Measurements from ENCODE around the gene ITGA3.
"Not testable (repeated sequence)": the region's sequence is repeated elsewhere in the genome, so short reads cannot be mapped to it uniquely, and the experiment has no call there.

Gene ITGA3

GRCh38 chr17:50052822-50053653 is 2.9 kb upstream of the ITGA3 start:
- DNase-seq (ENCODE audit: low spot score): no peak

DNA sequence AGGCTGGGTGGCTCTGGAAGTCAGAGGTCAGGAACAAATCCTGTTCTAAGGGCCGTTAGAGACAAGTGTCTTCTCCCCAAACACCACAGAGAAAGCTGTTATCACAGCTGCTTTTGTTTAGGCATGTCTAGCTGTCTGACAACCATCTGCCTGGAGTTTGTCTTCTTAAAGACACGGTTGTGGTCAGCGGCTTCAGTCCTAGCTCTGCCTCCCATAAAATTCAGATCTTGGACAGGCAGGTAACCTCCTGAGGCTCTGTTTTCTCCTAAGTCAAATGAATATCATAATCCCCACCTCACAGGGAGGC is 2.3 kb upstream of the ITGA3 start:
- no peak for DNase-seq (ENCODE audit: low spot score)

- no peak for DNase-seq (ENCODE audit: low spot score)
Measured at GRCh38 chr17:50055055-50055425, 870 bp upstream of the ITGA3 start.

- DNase-seq (ENCODE audit: low spot score): no peak
Measured at GRCh38 chr17:50056217-50056960, 479 bp downstream of the ITGA3 start.

- no peak for DNase-seq (ENCODE audit: low spot score)
Measured at GRCh38 chr17:50056961-50057330, 1.0 kb downstream of the ITGA3 start.

GRCh38 chr17:50057521-50057991 is 1.6 kb downstream of the ITGA3 start:
- DNase-seq (ENCODE audit: low spot score): no peak

GRCh38 chr17:50058296-50058953 is 2.5 kb downstream of the ITGA3 start:
- DNase-seq (ENCODE audit: low spot score): no peak

DNA sequence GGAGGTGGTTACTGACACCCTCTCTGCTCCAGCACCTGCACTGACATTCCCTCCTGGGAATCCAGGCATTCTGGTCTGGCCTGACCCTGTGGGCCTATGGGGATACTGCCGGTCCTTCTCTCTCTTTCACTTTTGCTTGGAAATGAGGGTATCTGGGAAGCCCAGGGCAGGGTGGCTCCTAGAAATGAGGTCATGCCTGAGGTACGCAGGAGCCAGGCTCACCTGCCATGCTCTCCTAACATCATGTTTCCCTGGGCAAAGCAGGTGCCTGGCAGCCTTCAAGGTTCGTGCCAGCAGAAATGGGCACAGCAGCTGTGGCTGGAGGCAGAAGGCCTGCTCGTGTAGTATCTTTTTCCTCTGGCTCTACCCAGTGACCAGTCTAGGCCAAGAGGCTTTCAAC is 3.3 kb downstream of the ITGA3 start:
- DNase-seq (ENCODE audit: low spot score): no peak

DNA sequence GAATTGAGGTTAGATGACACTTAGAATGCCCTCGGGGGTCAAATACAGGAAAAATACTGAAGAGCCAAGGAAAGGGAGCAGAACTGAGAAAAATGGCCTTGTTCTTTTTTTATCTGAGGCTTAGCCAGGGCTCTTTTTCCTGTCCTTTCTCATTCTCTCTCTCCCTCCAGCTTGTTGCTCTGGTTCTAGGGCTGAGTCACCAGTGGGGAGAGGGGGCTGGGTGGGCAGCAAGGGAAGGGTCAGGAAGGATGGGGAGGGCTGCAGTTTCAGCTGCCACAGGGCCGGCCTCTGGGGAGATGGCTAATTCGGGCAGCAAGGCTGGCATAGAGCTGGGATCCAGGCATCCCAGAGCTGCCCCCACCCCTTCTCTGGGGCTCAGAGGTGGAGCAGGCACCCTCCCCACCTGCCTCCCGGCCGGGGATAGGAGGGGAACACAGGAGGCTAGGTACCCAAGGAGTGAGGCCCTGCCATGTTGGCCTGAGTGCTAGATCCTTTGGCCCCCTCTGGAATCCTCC is 3.9 kb downstream of the ITGA3 start:
- no peak for DNase-seq (ENCODE audit: low spot score)

DNA sequence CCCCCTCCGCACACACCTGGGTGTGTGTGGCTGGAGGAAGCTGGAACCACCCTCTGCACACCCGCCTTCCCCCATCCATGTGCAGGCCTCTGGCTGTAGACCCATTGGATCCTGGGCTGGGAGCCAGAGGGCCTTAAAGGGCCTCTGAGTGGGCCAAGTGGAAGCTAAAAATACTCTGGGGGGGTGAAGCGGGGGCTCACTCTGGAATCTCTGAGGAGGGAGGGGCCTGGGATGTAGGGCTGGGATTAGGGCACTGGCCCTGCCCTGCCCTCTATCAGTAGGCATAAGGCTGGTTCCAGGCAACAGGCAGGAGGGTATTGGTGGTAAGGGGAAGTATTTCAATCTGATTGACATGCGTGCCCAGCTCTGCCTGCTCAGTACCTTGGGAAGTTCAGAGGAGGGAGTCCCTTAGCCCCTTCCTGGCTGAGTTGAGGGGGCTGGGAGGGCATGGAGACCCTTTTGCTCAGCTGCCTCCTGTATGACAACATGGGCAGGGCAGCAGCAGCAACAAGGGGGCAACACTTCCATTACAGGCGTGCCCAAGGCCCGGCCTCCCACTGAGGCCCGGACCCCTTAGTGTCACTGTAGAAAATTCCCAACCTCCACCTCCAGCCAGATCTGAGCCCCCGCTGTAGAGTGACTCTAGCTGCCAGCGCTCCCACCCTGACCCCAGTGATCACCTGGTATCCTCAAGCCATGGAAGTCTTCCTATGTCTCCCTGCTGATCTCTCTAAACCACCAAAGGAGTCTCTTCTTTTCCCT is 5.2 kb downstream of the ITGA3 start:
- DNase-seq (ENCODE audit: low spot score): peak; percentile 55

- not testable (repeated sequence) for DNase-seq (ENCODE audit: low spot score)
Measured at GRCh38 chr17:50061713-50062045, 5.8 kb downstream of the ITGA3 start.

DNA sequence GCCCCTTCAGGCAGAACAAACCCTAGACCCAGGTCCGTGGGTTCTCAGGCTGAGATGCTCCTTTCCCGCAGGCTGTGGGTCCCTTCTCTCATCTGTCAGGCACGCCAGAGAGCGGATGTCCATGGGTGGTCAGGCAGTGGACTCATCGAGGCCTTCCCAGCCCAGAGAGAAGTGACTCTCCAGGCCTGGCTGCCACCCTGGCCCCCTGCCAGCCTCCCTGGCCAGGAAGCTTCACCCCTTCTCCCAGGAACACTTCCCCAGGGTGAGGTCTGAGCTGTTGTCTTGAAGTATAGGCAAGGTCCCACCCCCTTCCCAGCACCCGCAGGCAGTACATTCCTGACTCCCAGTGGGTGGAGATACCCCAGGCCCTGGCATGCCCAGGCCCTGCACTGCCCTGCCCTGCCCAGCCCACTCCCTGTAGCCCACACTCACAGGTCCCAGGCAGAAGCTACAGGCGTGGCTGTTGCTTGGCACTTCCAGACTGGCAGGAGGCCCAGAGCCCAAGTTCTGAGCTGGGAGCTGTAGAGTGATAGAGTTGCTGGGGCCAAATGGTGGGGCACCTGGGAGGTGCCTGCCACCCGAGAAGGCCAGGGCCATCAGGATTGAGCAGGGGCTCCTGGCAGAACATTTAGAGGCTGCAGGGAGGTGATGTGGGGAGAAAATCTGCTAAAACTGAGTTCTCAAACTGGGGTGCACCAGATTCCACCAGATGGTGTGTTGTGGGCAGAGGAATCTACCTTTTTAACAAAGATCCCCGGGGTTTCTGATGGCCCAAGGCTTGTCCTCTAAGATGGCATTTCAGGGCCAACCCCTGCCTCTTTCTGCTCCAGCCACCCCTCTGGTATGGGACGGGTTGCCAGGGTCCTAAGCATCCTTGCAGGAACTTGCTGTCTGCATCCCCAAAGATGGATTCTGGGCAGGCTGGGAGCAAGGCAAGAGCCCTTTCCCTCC is 6.7 kb downstream of the ITGA3 start:
- DNase-seq (ENCODE audit: low spot score): no peak

GRCh38 chr17:50063561-50064252 is 7.8 kb downstream of the ITGA3 start:
- DNase-seq (ENCODE audit: low spot score): no peak

DNA sequence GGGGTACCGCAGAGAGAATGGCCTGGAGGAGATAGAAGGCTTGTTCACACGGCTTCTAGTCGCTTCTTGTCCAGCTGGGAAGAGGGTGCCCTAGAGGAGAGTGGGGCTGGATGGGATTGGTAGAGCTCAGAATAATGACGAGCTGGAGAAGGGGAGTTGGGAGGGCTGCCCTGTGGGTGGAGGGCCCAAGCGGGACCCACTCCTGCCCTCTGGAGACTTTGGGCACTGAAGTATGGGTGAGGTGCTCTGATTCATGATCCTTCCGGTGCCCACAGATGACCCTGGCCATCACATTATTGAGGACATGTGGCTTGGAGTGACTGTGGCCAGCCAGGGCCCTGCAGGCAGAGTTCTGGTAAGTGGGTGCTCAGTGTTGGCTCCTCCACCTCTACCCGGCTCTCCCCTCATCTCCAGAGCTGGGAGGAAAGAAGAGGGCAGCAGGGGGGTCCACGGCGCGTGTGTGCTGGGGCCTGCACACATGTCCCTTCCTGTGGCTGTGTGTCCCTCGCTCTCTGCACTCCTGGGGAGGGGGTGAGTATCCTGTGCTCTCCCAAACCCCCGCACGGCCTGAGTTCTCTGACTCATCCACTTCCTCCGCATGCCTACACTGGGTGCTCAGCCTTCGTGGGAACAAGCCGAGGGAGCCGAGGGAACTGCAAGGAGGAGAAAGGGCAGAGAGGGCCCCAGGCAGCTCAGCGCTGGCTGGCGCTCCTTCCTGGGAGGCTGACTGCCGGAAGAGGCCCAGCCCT is 8.5 kb downstream of the ITGA3 start:
- DNase-seq (ENCODE audit: low spot score): no peak

DNA sequence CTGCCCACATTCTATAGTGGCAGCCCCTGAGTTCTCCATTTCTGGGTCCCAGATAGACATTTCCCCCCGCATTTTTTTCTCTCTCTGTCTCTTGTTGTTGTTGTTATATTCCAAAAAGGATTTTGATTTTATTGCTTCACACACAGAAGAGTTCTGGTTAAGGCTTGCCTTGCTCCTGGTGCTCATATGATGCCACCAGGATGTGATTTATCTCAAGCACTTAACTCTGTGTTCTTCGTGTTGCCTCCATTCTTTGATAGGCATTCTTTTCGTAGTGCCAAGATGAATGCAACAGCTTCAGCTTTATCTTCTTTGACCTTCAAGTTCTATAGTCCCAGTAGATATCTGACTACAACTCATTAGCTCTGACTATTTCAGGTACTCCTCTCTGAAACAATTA is 9.1 kb downstream of the ITGA3 start:
- no peak for DNase-seq (ENCODE audit: low spot score)

DNA sequence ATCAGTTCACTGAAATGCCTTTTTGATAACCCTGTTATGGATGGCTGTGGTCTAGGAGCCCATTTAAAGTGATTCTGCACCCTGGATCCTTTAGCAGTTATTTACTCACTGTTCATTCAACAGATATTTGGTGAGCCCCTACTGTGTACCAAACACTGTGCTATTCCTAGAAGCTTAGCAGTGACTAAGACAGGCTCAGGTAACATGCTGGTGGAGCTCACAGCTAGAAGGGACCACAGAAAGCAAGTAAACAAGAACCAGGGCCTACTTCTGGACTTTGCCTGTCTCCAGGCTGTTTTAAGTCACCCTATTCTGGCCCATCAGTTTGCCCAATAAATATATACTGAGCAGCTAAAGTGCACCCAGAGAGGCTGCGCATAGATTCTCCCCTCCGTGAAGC is 11.1 kb downstream of the ITGA3 start:
- no peak for DNase-seq (ENCODE audit: low spot score)

DNA sequence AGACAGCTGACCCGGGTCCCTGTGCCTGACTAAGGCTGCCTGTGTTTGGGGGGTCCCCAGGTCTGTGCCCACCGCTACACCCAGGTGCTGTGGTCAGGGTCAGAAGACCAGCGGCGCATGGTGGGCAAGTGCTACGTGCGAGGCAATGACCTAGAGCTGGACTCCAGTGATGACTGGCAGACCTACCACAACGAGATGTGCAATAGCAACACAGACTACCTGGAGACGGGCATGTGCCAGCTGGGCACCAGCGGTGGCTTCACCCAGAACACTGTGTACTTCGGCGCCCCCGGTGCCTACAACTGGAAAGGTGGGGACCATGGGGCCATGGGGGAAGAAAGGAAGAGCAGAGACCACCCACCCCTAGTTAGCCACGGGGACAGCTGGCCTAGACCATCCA is 12.1 kb downstream of the ITGA3 start:
- no peak for DNase-seq (ENCODE audit: low spot score)

DNA sequence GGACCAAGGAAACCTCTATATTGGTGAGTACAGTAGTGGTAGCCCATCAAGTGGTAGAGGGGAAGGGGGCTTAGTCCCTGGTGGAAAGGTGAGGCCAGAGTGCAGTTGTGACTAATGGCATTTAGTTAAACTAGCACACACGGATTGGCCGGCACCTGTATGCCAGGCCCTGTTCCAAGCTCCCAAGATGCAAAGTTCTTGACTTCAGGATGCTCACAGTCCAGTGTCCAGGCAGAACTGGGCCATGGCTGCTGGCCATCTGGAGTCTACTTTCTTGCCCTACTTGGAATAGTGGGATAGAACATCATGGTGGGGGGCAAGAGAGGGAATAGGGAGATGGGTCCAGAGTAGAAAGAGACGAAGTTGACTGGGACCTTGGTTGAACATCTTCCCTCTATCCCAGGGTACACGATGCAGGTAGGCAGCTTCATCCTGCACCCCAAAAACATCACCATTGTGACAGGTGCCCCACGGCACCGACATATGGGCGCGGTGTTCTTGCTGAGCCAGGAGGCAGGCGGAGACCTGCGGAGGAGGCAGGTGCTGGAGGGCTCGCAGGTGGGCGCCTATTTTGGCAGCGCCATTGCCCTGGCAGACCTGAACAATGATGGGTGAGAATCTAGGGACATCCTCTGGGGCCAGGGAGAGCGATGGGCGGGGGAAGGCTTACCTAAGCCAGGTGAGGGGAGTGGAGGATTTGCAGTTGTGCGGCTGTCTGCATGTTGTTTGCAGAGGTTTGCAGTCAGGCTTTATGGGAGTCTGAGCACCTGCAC is 15.2 kb downstream of the ITGA3 start:
- DNase-seq (ENCODE audit: low spot score): no peak

- DNase-seq (ENCODE audit: low spot score): no peak
Measured at GRCh38 chr17:50071692-50072091, 15.8 kb downstream of the ITGA3 start.
